PC-3 (cell line): ENCODE results near the gene C18orf32. TPM values are rescaled to one million over a fixed set of nuclear protein-coding genes. Genes with fewer than 3 reads are reported as not detected.

Experiments
- ATAC-seq: fragments of 200-7000 bp; cut with Tn5 transposase; 2 replicates; pipeline ENCODE4 v1.9.1; 2020; ENCODE audit warnings: mild to moderate bottlenecking, moderate library complexity
- BruUV-seq: library from RNA; stranded (reverse); fragments of 400-500 nt; replicated peaks from 2 replicates; lab custom pipeline; 2021; lab: Mats Ljungman, UMichigan
- CTCF ChIA-PET: fragments of 300-600 bp; sonication (Branson Sonifier 250); formaldehyde crosslinking; loops from one replicate; lab custom pipeline; 2022; ENCODE audit warnings: antibody characterized with exemption; lab: Charles Lee
- POLR2A ChIA-PET: fragments of 300-600 bp; sonication (Branson Sonifier 250); formaldehyde crosslinking; loops from one replicate; lab custom pipeline; 2022; ENCODE audit warnings: antibody characterized with exemption; ENCODE audit not compliant: unreplicated experiment; lab: Charles Lee
- DNase-seq: peaks from one replicate; pipeline ENCODE4 v3.0.0-alpha.2; 2015
- H2AFZ ChIP-seq: fragments of 300-600 bp; sonication (generic); 2 replicates; pipeline ENCODE4 v1.6.0; 2016; ENCODE audit warnings: antibody characterized with exemption, low read length
- H3F3A ChIP-seq: fragments of 300-600 bp; sonication (generic); one replicate; pipeline ENCODE4 v1.6.0; 2017; ENCODE audit warnings: antibody characterized with exemption, low read length, control low read depth, mild to moderate bottlenecking; ENCODE audit not compliant: unreplicated experiment
- H3K27ac ChIP-seq: fragments of 300-600 bp; sonication (generic); 2 replicates; pipeline ENCODE4 v1.5.1; 2016; ENCODE audit warnings: mild to moderate bottlenecking, low read length
- H3K27me3 ChIP-seq: fragments of 300-600 bp; sonication (generic); 2 replicates; pipeline ENCODE4 v1.6.1; 2016; ENCODE audit warnings: low read length, mixed read lengths
- H3K36me3 ChIP-seq: fragments of 300-600 bp; sonication (generic); 2 replicates; pipeline ENCODE4 v1.6.1; 2016; ENCODE audit warnings: low read depth, mixed run types, low read length, mixed read lengths
- H3K4me1 ChIP-seq: fragments of 300-600 bp; sonication (generic); 2 replicates; pipeline ENCODE4 v1.5.1; 2016; ENCODE audit warnings: low read length; ENCODE audit not compliant: insufficient read depth
- H3K4me2 ChIP-seq: fragments of 300-600 bp; sonication (generic); 2 replicates; pipeline ENCODE4 v1.6.0; 2016; ENCODE audit warnings: low read length
- H3K4me3 ChIP-seq: fragments of 300-600 bp; sonication (generic); 2 replicates; pipeline ENCODE4 v1.5.1; 2016; ENCODE audit warnings: mild to moderate bottlenecking, low read length, mixed read lengths
- H3K79me2 ChIP-seq: fragments of 300-600 bp; sonication (generic); 2 replicates; pipeline ENCODE4 v1.6.1; 2017; ENCODE audit warnings: low read length, mixed read lengths
- H3K9ac ChIP-seq: fragments of 300-600 bp; sonication (generic); 2 replicates; pipeline ENCODE4 v1.6.0; 2016; ENCODE audit warnings: mild to moderate bottlenecking, low read length
- H3K9me2 ChIP-seq: fragments of 300-600 bp; sonication (generic); replicated peaks from 2 replicates; pipeline ENCODE4 v1.6.1; 2016; ENCODE audit warnings: mixed run types, low read length, mixed read lengths
- H3K9me3 ChIP-seq: fragments of 300-600 bp; sonication (generic); 2 replicates; pipeline ENCODE4 v1.6.1; 2016; ENCODE audit warnings: low read length, mixed read lengths
- H4K20me1 ChIP-seq: fragments of 300-600 bp; sonication (generic); 2 replicates; pipeline ENCODE4 v1.6.1; 2016; ENCODE audit warnings: low read length, mixed read lengths
- CTCF ChIP-seq: fragments of 300-600 bp; sonication (generic); conservative IDR thresholded peaks from 2 replicates; pipeline ENCODE4 v1.5.1; 2017; ENCODE audit warnings: antibody characterized with exemption, low read depth, mild to moderate bottlenecking, low read length
- EZH2 ChIP-seq: fragments of 300-600 bp; sonication (generic); IDR thresholded peaks from one replicate; pipeline ENCODE4 v1.6.1; 2017; ENCODE audit warnings: antibody characterized with exemption, mild to moderate bottlenecking, low read length; ENCODE audit not compliant: unreplicated experiment
- EZH2phosphoT487 ChIP-seq: fragments of 300-600 bp; sonication (generic); IDR thresholded peaks from 2 replicates; pipeline ENCODE4 v1.6.1; 2018; ENCODE audit warnings: mild to moderate bottlenecking, antibody characterized with exemption, low read length, borderline replicate concordance
- intact Hi-C: fragments of 100-400 bp; cut with micrococcal nuclease; formaldehyde crosslinking; loops from 2 replicates; pipeline ENCODE4 v1.9.0; 2023
- total RNA-seq: library from RNA; depleted of rRNA; stranded (reverse); fragments of >200 nt; gene quantifications from 2 replicates; pipeline ENCODE4 v1.2.3, GENCODE V29; 2014

The C18orf32 gene
- total RNA-seq, 1 experiment from 2014 or later = 5.7 TPM

GRCh38 chr18:49472459-49472858 lies 14.6 kb downstream of the C18orf32 start:
- intact Hi-C loops = no loop called here
- DNase-seq (no peak), ATAC-seq (no peak)
- Histone ChIP-seq H4K20me1 (no peaks in the 10 kb centered on the region), H3F3A (no peaks in the 10 kb centered on the region), H3K36me3 (no peaks in the 10 kb centered on the region), H3K9me2 (no peaks in the 10 kb centered on the region), H3K4me2 (no peak overlapping the region), H3K27ac (no peak overlapping the region), H3K4me1 (no peaks in the 10 kb centered on the region), H3K27me3 (no peaks in the 10 kb centered on the region), H3K79me2 (no peaks in the 10 kb centered on the region), H3K4me3 (no peak overlapping the region), H2AFZ (no peak overlapping the region), H3K9ac (no peak overlapping the region), H3K9me3 (no peaks in the 10 kb centered on the region)
- ChIA-PET CTCF (no interaction called here), POLR2A (interaction anchor here (0.6 kb wide), 1 partner anchor 659 kb away, joined by 4 read pairs; no protein-coding TSS in a partner anchor)
- TF ChIP-seq EZH2 (no peak), EZH2phosphoT487 (no peak), CTCF (no peak)
- BruUV-seq = no TSS peak

GRCh38 chr18:49471532-49471931 lies 15.5 kb downstream of the C18orf32 start:
- Histone ChIP-seq H3K4me1 (no peaks in the 10 kb centered on the region), H3K9ac (no peak overlapping the region), H3K4me2 (no peak overlapping the region), H3K79me2 (no peaks in the 10 kb centered on the region), H3K27me3 (no peaks in the 10 kb centered on the region), H3F3A (no peaks in the 10 kb centered on the region), H3K9me3 (no peaks in the 10 kb centered on the region), H3K27ac (no peak overlapping the region), H3K36me3 (no peaks in the 10 kb centered on the region), H3K9me2 (no peaks in the 10 kb centered on the region), H4K20me1 (no peaks in the 10 kb centered on the region), H3K4me3 (no peak overlapping the region), H2AFZ (no peak overlapping the region)
- POLR2A ChIA-PET = no interaction called here
- DNase-seq (no peak), ATAC-seq (no peak)
- TF ChIP-seq EZH2 (no peak), CTCF (no peak), EZH2phosphoT487 (no peak)
- CTCF ChIA-PET = no interaction called here
- intact Hi-C loops = no loop called here
- no TSS peak for BruUV-seq

GRCh38 chr18:49467599-49467998 lies 19.4 kb downstream of the C18orf32 start:
- Histone ChIP-seq H3F3A (no peaks in the 10 kb centered on the region), H3K27me3 (no peaks in the 10 kb centered on the region), H3K9me2 (no peaks in the 10 kb centered on the region), H3K4me1 (no peaks in the 10 kb centered on the region), H3K36me3 (no peaks in the 10 kb centered on the region), H3K9me3 (no peaks in the 10 kb centered on the region), H2AFZ (no peak overlapping the region), H3K4me3 (no peak overlapping the region), H3K79me2 (no peaks in the 10 kb centered on the region), H3K27ac (no peak overlapping the region), H3K4me2 (no peak overlapping the region), H4K20me1 (no peaks in the 10 kb centered on the region), H3K9ac (no peak overlapping the region)
- ATAC-seq (no peak), DNase-seq (no peak)
- POLR2A ChIA-PET = no interaction called here
- CTCF ChIA-PET = no interaction called here
- no TSS peak for BruUV-seq
- no peak for TF ChIP-seq CTCF
- TF ChIP-seq EZH2 = no peak
- no peak for TF ChIP-seq EZH2phosphoT487
- intact Hi-C loops = no loop called here
